GM23338 (cell line): ENCODE measurements around the gene HIBADH. TPM values are rescaled to one million over a fixed set of nuclear protein-coding genes. Genes with fewer than 3 reads are reported as not detected.

ENCODE experiments used
- ATAC-seq: fragments of 200-7000 bp; cut with Tn5 transposase; 3 replicates; pipeline ENCODE4 v1.9.1; 2020
- DNase-seq: peaks from one replicate; pipeline ENCODE4 v3.0.0-alpha.2; 2015; ENCODE audit warnings: low spot score
- H2AFZ ChIP-seq: fragments of 200-600 bp; sonication (generic); 2 replicates; pipeline ENCODE4 v1.8.0; 2016; ENCODE audit warnings: antibody characterized with exemption, mild to moderate bottlenecking, moderate library complexity
- H3F3A ChIP-seq: fragments of 200-600 bp; sonication (generic); replicated peaks from 2 replicates; pipeline ENCODE4 v1.8.0; 2017; ENCODE audit warnings: antibody characterized with exemption, mixed run types, low read depth
- H3K27ac ChIP-seq: fragments of 200-600 bp; sonication (generic); 2 replicates; pipeline ENCODE4 v1.6.1; 2016; ENCODE audit warnings: low read depth
- H3K27me3 ChIP-seq: fragments of 200-600 bp; sonication (generic); 2 replicates; pipeline ENCODE4 v1.8.0; 2016; ENCODE audit warnings: mild to moderate bottlenecking, mixed run types, moderate library complexity; ENCODE audit not compliant: insufficient read depth
- H3K36me3 ChIP-seq: fragments of 200-600 bp; sonication (generic); 2 replicates; pipeline ENCODE4 v1.8.0; 2016; ENCODE audit warnings: mild to moderate bottlenecking; ENCODE audit not compliant: insufficient read depth
- H3K4me1 ChIP-seq: fragments of 200-600 bp; sonication (generic); 2 replicates; pipeline ENCODE4 v1.8.0; 2016; ENCODE audit warnings: mild to moderate bottlenecking, moderate library complexity; ENCODE audit not compliant: insufficient read depth
- H3K4me2 ChIP-seq: fragments of 200-600 bp; sonication (generic); 2 replicates; pipeline ENCODE4 v1.7.1; 2017; ENCODE audit warnings: mixed run types
- H3K4me3 ChIP-seq: fragments of 200-600 bp; sonication (generic); 2 replicates; pipeline ENCODE4 v1.6.1; 2016; ENCODE audit warnings: mixed run types
- H3K79me2 ChIP-seq: fragments of 200-600 bp; sonication (generic); replicated peaks from 2 replicates; pipeline ENCODE4 v1.8.0; 2017; ENCODE audit warnings: mild to moderate bottlenecking; ENCODE audit not compliant: insufficient read depth
- H3K9me2 ChIP-seq: fragments of 200-600 bp; sonication (generic); 2 replicates; pipeline ENCODE4 v1.8.0; 2017; ENCODE audit not compliant: insufficient read depth
- H4K20me1 ChIP-seq: fragments of 200-600 bp; sonication (generic); replicated peaks from 2 replicates; pipeline ENCODE4 v1.8.0; 2017; ENCODE audit warnings: mild to moderate bottlenecking; ENCODE audit not compliant: insufficient read depth
- H3K27ac Mint-ChIP-seq: 2 replicates; pipeline ENCODE4 v1.8.0; 2020; ENCODE audit warnings: inconsistent platforms, mild to moderate bottlenecking, moderate library complexity, mixed read lengths
- H3K27me3 Mint-ChIP-seq: 3 replicates; pipeline ENCODE4 v1.8.0; 2022; ENCODE audit warnings: low read depth, mild to moderate bottlenecking, moderate library complexity, mixed read lengths, inconsistent platforms; ENCODE audit not compliant: insufficient read depth, poor library complexity
- H3K36me3 Mint-ChIP-seq: 3 replicates; pipeline ENCODE4 v1.8.0; 2021; ENCODE audit warnings: low read depth, mild to moderate bottlenecking, inconsistent platforms, moderate library complexity, mixed read lengths
- H3K4me1 Mint-ChIP-seq: 3 replicates; pipeline ENCODE4 v1.8.0; 2020; ENCODE audit warnings: mild to moderate bottlenecking, inconsistent platforms, mixed read lengths
- H3K4me3 Mint-ChIP-seq: 3 replicates; pipeline ENCODE4 v1.8.0; 2021; ENCODE audit warnings: moderate library complexity, mild to moderate bottlenecking, inconsistent platforms, mixed read lengths
- H3K9me3 Mint-ChIP-seq: 3 replicates; pipeline ENCODE4 v1.8.0; 2020; ENCODE audit warnings: moderate library complexity, mild to moderate bottlenecking, inconsistent platforms, mixed read lengths
- CREB1 ChIP-seq: fragments of 250-450 bp; sonication (Bioruptor Pico); IDR thresholded peaks from 2 replicates; pipeline ENCODE4 v1.5.0; 2020; ENCODE audit warnings: low read depth, mild to moderate bottlenecking, moderate library complexity
- POLR2AphosphoS5 ChIP-seq: IDR thresholded peaks from 2 replicates; pipeline ENCODE4 v1.6.1; 2016; ENCODE audit warnings: antibody characterized with exemption, low read depth
- STAT1 ChIP-seq: IDR thresholded peaks from one replicate; pipeline ENCODE4 v1.6.1; 2016; ENCODE audit warnings: antibody characterized with exemption; ENCODE audit not compliant: unreplicated experiment
- ZNF114 ChIP-seq: fragments of 250-450 bp; sonication (Bioruptor Pico); IDR thresholded peaks from 2 replicates; pipeline ENCODE4 v1.5.0; 2020; ENCODE audit warnings: mild to moderate bottlenecking, moderate library complexity
- polyA plus RNA-seq: library from polyadenylated mRNA; unstranded; fragments of >200 nt; fragmentation: Nextera tagmentation; extraction: Ambion mirVana; gene quantifications from 2 replicates; pipeline ENCODE4 v1.2.1, GENCODE V29; 2016
- total RNA-seq: library from RNA; depleted of rRNA; stranded (reverse); fragments of >200 nt; shearing (Covaris generic); gene quantifications from 2 replicates; pipeline ENCODE4 v1.2.3, GENCODE V29; 2014
- TF ChIP-seq, protein P1 (sequence below): fragments of 250-450 bp; sonication (Bioruptor Pico); IDR thresholded peaks from 2 replicates; pipeline ENCODE4 v1.5.0; 2020; ENCODE audit warnings: mild to moderate bottlenecking, moderate library complexity

HIBADH gene
- total and polyA plus RNA-seq, 2 experiments from 2014 or later: 31.3 to 57.0 TPM

DNA sequence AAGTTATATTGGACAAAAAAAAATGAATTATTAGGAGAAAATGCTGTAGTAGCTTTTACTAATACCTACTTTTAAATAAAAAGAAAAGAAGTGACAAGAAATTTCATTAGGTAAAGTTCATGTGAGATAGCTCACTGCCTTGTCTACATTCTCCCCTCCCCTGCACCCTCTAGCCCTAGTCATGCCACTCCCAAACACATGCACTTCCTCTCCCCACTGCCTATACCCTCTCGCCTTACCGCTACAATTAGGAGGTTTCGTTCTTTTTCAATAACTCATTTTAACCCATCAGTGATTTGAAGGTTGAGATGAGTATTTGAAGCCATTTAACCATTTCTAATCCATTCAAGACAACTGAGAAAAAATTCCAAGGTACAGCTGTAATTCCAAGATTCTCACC, 75.3 kb downstream of the HIBADH start (continued):
- TF ChIP-seq, protein P1, sequence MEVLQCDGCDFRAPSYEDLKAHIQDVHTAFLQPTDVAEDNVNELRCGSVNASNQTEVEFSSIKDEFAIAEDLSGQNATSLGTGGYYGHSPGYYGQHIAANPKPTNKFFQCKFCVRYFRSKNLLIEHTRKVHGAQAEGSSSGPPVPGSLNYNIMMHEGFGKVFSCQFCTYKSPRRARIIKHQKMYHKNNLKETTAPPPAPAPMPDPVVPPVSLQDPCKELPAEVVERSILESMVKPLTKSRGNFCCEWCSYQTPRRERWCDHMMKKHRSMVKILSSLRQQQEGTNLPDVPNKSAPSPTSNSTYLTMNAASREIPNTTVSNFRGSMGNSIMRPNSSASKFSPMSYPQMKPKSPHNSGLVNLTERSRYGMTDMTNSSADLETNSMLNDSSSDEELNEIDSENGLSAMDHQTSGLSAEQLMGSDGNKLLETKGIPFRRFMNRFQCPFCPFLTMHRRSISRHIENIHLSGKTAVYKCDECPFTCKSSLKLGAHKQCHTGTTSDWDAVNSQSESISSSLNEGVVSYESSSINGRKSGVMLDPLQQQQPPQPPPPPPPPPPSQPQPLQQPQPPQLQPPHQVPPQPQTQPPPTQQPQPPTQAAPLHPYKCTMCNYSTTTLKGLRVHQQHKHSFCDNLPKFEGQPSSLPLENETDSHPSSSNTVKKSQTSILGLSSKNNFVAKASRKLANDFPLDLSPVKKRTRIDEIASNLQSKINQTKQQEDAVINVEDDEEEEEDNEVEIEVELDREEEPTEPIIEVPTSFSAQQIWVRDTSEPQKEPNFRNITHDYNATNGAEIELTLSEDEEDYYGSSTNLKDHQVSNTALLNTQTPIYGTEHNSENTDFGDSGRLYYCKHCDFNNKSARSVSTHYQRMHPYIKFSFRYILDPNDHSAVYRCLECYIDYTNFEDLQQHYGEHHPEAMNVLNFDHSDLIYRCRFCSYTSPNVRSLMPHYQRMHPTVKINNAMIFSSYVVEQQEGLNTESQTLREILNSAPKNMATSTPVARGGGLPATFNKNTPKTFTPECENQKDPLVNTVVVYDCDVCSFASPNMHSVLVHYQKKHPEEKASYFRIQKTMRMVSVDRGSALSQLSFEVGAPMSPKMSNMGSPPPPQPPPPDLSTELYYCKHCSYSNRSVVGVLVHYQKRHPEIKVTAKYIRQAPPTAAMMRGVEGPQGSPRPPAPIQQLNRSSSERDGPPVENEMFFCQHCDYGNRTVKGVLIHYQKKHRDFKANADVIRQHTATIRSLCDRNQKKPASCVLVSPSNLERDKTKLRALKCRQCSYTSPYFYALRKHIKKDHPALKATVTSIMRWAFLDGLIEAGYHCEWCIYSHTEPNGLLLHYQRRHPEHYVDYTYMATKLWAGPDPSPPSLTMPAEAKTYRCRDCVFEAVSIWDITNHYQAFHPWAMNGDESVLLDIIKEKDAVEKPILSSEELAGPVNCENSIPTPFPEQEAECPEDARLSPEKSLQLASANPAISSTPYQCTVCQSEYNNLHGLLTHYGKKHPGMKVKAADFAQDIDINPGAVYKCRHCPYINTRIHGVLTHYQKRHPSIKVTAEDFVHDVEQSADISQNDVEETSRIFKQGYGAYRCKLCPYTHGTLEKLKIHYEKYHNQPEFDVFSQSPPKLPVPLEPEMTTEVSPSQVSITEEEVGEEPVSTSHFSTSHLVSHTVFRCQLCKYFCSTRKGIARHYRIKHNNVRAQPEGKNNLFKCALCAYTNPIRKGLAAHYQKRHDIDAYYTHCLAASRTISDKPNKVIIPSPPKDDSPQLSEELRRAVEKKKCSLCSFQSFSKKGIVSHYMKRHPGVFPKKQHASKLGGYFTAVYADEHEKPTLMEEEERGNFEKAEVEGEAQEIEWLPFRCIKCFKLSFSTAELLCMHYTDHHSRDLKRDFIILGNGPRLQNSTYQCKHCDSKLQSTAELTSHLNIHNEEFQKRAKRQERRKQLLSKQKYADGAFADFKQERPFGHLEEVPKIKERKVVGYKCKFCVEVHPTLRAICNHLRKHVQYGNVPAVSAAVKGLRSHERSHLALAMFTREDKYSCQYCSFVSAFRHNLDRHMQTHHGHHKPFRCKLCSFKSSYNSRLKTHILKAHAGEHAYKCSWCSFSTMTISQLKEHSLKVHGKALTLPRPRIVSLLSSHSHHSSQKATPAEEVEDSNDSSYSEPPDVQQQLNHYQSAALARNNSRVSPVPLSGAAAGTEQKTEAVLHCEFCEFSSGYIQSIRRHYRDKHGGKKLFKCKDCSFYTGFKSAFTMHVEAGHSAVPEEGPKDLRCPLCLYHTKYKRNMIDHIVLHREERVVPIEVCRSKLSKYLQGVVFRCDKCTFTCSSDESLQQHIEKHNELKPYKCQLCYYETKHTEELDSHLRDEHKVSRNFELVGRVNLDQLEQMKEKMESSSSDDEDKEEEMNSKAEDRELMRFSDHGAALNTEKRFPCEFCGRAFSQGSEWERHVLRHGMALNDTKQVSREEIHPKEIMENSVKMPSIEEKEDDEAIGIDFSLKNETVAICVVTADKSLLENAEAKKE (CRISPR knock-in tag): no peak

DNA sequence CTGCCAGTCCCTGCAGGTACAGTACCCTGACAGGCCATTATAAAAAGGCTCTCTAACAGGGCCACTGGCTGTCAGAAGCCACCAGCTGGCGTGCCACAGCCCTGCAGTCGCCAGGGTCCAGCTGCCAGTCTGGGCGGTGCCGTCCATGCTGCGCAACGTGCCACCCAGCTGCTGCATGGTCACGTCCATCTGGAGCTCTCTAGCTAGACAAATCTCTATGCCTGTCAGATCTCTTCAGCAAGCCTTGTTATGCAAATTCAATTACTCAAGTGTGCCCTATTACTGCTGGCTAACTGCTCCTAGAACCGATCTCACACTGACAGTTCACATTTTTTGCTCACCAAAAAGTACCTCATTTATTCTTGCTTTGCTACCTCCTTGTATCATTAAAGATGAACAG, 75.9 kb downstream of the HIBADH start:
- peak overlapping the region; percentile 27; the same call in 1 of the 2 replicates for H3K4me2 ChIP-seq
- DNase-seq (no peak), ATAC-seq (peak; percentile 65)
- H4K20me1 ChIP-seq: no peaks in the 10 kb centered on the region
- no peaks in the 10 kb centered on the region for H3K36me3 ChIP-seq
- no peak overlapping the region for H3K4me3 Mint-ChIP-seq
- no peak overlapping the region for H3K27ac Mint-ChIP-seq
- TF ChIP-seq ZNF114 (CRISPR knock-in tag) (no peak), CREB1 (CRISPR knock-in tag) (no peak), STAT1 (no peak), POLR2AphosphoS5 (no peak)
- H3K9me3 Mint-ChIP-seq: no peaks in the 10 kb centered on the region
- H3K9me2 ChIP-seq: no peaks in the 10 kb centered on the region
- no peaks in the 10 kb centered on the region for H3K27me3 ChIP-seq
- H3K4me3 ChIP-seq: no peak overlapping the region
- no peaks in the 10 kb centered on the region for H3K79me2 ChIP-seq
- H3K36me3 Mint-ChIP-seq: no peaks in the 10 kb centered on the region
- H3K27ac ChIP-seq: no peak overlapping the region
- H3K27me3 Mint-ChIP-seq: no peaks in the 10 kb centered on the region
- H2AFZ ChIP-seq: no peak overlapping the region
- peaks cover 26% of the 10 kb centered on the region for H3K4me1 ChIP-seq
- H3F3A ChIP-seq: no peaks in the 10 kb centered on the region
- peaks cover 40% of the 10 kb centered on the region for H3K4me1 Mint-ChIP-seq
